Stimulated activated CD4-positive, alpha-beta T cell treated with anti-CD3 and anti-CD28 coated beads, TNF-alpha, amount 100 ng/mL, for 4 hours (primary cell): ENCODE results near the gene DNER.

ENCODE experiments used
- DNase-seq, 3 experiments: peaks; one replicate each; pipeline ENCODE4 v3.0.0-alpha.2; 2020; ENCODE audit warnings: low read depth in 3 of 3

The DNER gene

GRCh38 chr2:229443546-229444268, 270.6 kb downstream of the DNER start:
- DNase-seq = no peak

GRCh38 chr2:229443141-229443540, 271.2 kb downstream of the DNER start:
- no peak for DNase-seq

GRCh38 chr2:229438430-229439159, 275.8 kb downstream of the DNER start:
- no peak for DNase-seq

- DNase-seq = no peak
Measured at GRCh38 chr2:229437467-229437866, 276.9 kb downstream of the DNER start.

- DNase-seq = no peak
Measured at GRCh38 chr2:229434187-229434586, 280.2 kb downstream of the DNER start.

GRCh38 chr2:229433351-229433750, 281.0 kb downstream of the DNER start:
- no peak for DNase-seq

- DNase-seq = no peak
Measured at GRCh38 chr2:229431327-229431954, 282.9 kb downstream of the DNER start.

- DNase-seq = no peak
Measured at GRCh38 chr2:229429589-229429988, 284.8 kb downstream of the DNER start.

- DNase-seq = no peak
Measured at GRCh38 chr2:229426464-229426863, 287.9 kb downstream of the DNER start.

GRCh38 chr2:229425598-229425997, 288.8 kb downstream of the DNER start:
- no peak for DNase-seq

GRCh38 chr2:229422063-229422462, 292.3 kb downstream of the DNER start:
- DNase-seq = no peak

GRCh38 chr2:229419158-229419557, 295.2 kb downstream of the DNER start:
- DNase-seq = no peak

- DNase-seq = no peak
Measured at GRCh38 chr2:229417916-229418315, 296.4 kb downstream of the DNER start.

- no peak for DNase-seq
Measured at GRCh38 chr2:229417176-229417575, 297.2 kb downstream of the DNER start.

- no peak for DNase-seq
Measured at GRCh38 chr2:229416116-229416694, 298.1 kb downstream of the DNER start.

GRCh38 chr2:229414631-229415030, 299.7 kb downstream of the DNER start:
- no peak for DNase-seq

GRCh38 chr2:229412686-229413085, 301.7 kb downstream of the DNER start:
- DNase-seq = no peak

- DNase-seq = no peak
Measured at GRCh38 chr2:229410946-229411345, 303.4 kb downstream of the DNER start.

GRCh38 chr2:229410264-229410663, 304.1 kb downstream of the DNER start:
- no peak for DNase-seq

GRCh38 chr2:229409751-229410181, 304.6 kb downstream of the DNER start:
- DNase-seq = no peak

GRCh38 chr2:229408962-229409361, 305.4 kb downstream of the DNER start:
- no peak for DNase-seq

- no peak for DNase-seq
Measured at GRCh38 chr2:229408356-229408755, 306.0 kb downstream of the DNER start.
